HL-60 (cell line): Measurements from ENCODE around the gene SIPA1L3.
"Not testable (repeated sequence)": the region's sequence is repeated elsewhere in the genome, so short reads cannot be mapped to it uniquely, and the experiment has no call there.

Source experiments
- DNase-seq, 2 experiments: peaks; one replicate each; pipeline ENCODE4 v3.0.0-alpha.2; 2010 to 2020; ENCODE audit warnings: low read depth in 1 of 2, low spot score in 1 of 2
- H3K27ac ChIP-seq: fragments of 250-450 bp; sonication (Bioruptor Pico); replicated peaks from 2 replicates; pipeline ENCODE4 v1.5.1; 2020; ENCODE audit warnings: mild to moderate bottlenecking, moderate library complexity
- H3K27me3 ChIP-seq: fragments of 250-450 bp; sonication (Bioruptor Pico); 2 replicates; pipeline ENCODE4 v1.5.1; 2021; ENCODE audit warnings: mild to moderate bottlenecking, moderate library complexity; ENCODE audit not compliant: insufficient read depth, poor library complexity, severe bottlenecking
- H3K4me3 ChIP-seq: replicated peaks from 2 replicates; pipeline ENCODE4 v1.5.1; 2011; ENCODE audit warnings: mild to moderate bottlenecking, control low read depth, low read length; ENCODE audit not compliant: insufficient read depth
- CTCF ChIP-seq: IDR thresholded peaks from one replicate; pipeline ENCODE4 v1.5.1; 2011; ENCODE audit warnings: low read length, control low read depth, inconsistent platforms; ENCODE audit not compliant: insufficient read depth
- GABPA ChIP-seq: IDR thresholded peaks from 2 replicates; pipeline ENCODE4 v1.6.1; 2012; ENCODE audit warnings: low read depth
- POLR2AphosphoS5 ChIP-seq: IDR thresholded peaks from 2 replicates; pipeline ENCODE4 v1.6.1; 2012; ENCODE audit warnings: low read depth
- SPI1 ChIP-seq: IDR thresholded peaks from 2 replicates; pipeline ENCODE4 v1.6.1; 2012; ENCODE audit warnings: low read depth, mild to moderate bottlenecking, borderline replicate concordance
- TF ChIP-seq, protein P1 (sequence below): IDR thresholded peaks from 2 replicates; pipeline ENCODE4 v1.6.1; 2012; ENCODE audit warnings: low read depth; ENCODE audit not compliant: insufficient replicate concordance

Gene SIPA1L3

DNA sequence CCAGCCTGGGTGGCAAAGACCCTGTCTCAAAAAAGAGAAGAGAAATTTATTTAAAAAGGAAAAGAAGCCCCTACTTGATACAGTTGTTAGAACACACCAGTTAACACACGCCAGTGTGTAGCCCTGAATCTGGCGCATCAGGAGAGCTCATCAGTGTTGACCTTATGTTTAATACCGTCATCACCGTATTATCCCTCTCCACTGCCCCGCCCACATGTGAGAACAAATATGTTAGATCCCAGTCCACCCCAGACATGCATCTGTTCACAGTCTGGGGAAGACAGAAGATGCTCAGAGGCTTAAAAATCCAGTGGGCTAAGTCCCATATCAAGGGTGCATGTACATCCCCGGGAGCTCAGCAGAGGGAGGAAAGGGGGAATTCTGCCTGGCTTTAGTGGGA, 161.8 kb downstream of the SIPA1L3 start:
- DNase-seq = no peak
- TF ChIP-seq SPI1 (no peak), GABPA (no peak), POLR2AphosphoS5 (no peak), CTCF (no peak)
- TF ChIP-seq, protein P1, sequence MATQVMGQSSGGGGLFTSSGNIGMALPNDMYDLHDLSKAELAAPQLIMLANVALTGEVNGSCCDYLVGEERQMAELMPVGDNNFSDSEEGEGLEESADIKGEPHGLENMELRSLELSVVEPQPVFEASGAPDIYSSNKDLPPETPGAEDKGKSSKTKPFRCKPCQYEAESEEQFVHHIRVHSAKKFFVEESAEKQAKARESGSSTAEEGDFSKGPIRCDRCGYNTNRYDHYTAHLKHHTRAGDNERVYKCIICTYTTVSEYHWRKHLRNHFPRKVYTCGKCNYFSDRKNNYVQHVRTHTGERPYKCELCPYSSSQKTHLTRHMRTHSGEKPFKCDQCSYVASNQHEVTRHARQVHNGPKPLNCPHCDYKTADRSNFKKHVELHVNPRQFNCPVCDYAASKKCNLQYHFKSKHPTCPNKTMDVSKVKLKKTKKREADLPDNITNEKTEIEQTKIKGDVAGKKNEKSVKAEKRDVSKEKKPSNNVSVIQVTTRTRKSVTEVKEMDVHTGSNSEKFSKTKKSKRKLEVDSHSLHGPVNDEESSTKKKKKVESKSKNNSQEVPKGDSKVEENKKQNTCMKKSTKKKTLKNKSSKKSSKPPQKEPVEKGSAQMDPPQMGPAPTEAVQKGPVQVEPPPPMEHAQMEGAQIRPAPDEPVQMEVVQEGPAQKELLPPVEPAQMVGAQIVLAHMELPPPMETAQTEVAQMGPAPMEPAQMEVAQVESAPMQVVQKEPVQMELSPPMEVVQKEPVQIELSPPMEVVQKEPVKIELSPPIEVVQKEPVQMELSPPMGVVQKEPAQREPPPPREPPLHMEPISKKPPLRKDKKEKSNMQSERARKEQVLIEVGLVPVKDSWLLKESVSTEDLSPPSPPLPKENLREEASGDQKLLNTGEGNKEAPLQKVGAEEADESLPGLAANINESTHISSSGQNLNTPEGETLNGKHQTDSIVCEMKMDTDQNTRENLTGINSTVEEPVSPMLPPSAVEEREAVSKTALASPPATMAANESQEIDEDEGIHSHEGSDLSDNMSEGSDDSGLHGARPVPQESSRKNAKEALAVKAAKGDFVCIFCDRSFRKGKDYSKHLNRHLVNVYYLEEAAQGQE = no peak
- Histone ChIP-seq H3K27me3 (no peaks in the 10 kb centered on the region), H3K27ac (no peak overlapping the region), H3K4me3 (no peak overlapping the region)

DNA sequence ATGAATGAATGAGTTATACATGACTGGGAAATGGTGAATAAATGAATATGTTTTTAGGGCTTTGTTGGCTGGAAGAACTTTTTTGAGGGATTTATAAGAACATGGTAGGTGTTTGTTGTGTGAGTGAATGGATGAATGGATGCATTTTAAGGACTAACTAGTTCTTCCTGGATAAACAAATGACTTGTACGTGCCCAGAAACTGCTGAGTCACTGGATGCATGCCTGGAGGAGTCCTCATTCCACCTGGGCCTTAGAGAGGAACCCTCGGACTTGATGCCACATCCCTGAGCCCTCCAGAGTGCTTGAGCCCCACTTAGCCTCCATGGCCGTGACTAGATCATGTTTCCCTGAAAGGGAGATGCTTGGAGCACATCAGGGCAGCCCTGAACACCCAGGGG, 163.6 kb downstream of the SIPA1L3 start:
- Histone ChIP-seq H3K27me3 (no peaks in the 10 kb centered on the region), H3K4me3 (no peak overlapping the region), H3K27ac (no peak overlapping the region)
- no peak for TF ChIP-seq SPI1
- TF ChIP-seq POLR2AphosphoS5 = no peak
- TF ChIP-seq, protein P1 = no peak
- TF ChIP-seq CTCF = no peak
- TF ChIP-seq GABPA = no peak
- no peak for DNase-seq

DNA sequence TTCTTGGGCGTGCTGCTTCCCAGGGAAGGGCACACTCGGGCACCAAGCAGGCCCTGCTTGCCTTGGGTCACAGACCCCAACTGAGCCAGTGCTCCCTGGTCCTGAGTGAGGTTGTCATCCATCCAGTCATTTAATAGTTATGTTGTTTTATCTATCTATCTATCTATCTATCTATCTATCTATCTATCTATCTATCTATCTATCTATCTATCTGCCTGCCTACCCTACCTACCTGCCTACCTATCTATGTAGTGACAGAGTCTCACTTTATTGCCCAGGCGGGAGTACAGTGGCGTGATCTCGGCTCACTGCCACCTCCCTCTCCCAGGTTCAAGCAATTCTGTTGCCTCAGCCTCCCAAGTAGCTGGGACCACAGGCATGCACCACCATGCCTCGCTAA, 164.0 kb downstream of the SIPA1L3 start:
- not testable (repeated sequence) for H3K4me3 ChIP-seq, H3K27ac ChIP-seq, DNase-seq, H3K27me3 ChIP-seq

DNA sequence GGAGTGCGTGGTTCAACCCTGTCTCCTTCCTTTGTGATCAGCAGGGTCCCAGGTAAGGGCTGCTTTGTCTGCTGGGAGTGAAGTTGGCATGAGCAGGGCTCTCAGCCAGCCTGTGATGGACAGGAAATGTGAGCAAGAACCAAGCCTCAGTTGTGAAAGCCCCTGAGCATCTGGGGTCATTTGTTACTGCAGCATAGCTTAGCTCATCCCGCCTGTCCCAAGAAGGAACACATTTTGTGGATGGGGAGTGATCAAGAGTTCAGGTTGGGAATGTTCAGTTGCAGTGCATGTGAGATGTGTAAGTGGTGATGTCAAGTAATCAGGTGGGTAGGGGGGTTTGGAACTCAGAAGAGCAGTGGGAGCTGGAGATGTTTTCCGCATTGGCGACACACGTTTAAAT, 164.6 kb downstream of the SIPA1L3 start:
- TF ChIP-seq SPI1 (no peak), GABPA (no peak), CTCF (no peak), POLR2AphosphoS5 (no peak)
- TF ChIP-seq, protein P1 = no peak
- Histone ChIP-seq H3K4me3 (no peak overlapping the region), H3K27ac (no peak overlapping the region)

More for the DNA sequence above, 164.6 kb downstream of the SIPA1L3 start:
- no peaks in the 10 kb centered on the region for H3K27me3 ChIP-seq
- no peak for DNase-seq
